Large intestine (tissue), 3 donors: ENCODE results near the gene EXOSC6. TPM values are rescaled to one million over a fixed set of nuclear protein-coding genes. Genes with fewer than 3 reads are reported as not detected.
"Not testable (repeated sequence)": the region's sequence is repeated elsewhere in the genome, so short reads cannot be mapped to it uniquely, and the experiment has no call there.

Experiments
- DNase-seq, 2 donors: peaks; one replicate each; pipeline versions ENCODE4 v3.0.0 to v3.0.0-alpha.2; 2013
- H3K27ac ChIP-seq: one replicate; pipeline ENCODE4 v1.5.1; 2013; ENCODE audit warnings: low read length
- H3K27me3 ChIP-seq: 2 replicates; pipeline ENCODE4 v1.6.1; 2013; ENCODE audit warnings: low read length; ENCODE audit not compliant: control insufficient read depth, insufficient read depth
- H3K36me3 ChIP-seq: 2 replicates; pipeline ENCODE4 v1.6.1; 2013; ENCODE audit warnings: low read length; ENCODE audit not compliant: control insufficient read depth, insufficient read depth
- H3K4me1 ChIP-seq: one replicate; pipeline ENCODE4 v1.6.1; 2013; ENCODE audit warnings: low read length; ENCODE audit not compliant: control insufficient read depth, insufficient read depth
- H3K4me3 ChIP-seq: one replicate; pipeline ENCODE4 v1.5.1; 2013; ENCODE audit warnings: low read length
- H3K9me3 ChIP-seq: one replicate; pipeline ENCODE4 v1.6.1; 2013; ENCODE audit warnings: mild to moderate bottlenecking, low read depth, low read length, moderate library complexity; ENCODE audit not compliant: control insufficient read depth
- WGBS: methylation state at CpG from one replicate; pipeline ENCODE4 v1.1.5; 2013; ENCODE audit warnings: low lambda C conversion rate; ENCODE audit not compliant: insufficient coverage; 5-methylcytosine and 5-hydroxymethylcytosine counted together
- polyA plus RNA-seq: library from polyadenylated mRNA; unstranded; fragments of 120-200 nt; gene quantifications from one replicate; pipeline ENCODE4 v1.2.1, GENCODE V29; 2013

The EXOSC6 gene
- polyA plus RNA-seq, 1 donor = 15.1 TPM

DNA sequence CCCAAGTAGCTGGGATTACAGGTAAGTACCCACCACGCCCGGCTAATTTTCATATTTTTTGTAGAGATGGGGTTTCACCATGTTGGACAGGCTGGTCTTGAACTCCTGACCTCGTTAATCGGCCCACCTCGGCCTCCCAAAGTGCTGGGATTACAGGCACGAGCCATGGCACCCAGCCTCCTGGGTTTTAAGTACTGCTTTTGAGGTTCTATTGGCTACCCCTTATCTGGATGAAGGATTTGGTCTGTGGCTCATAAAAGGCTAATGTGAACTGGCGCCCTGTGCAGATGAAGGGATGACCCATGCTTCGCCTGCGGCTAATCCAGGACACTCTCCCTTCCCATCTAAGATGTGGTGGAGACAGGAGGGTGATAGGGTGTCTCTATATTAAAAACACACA lies 52.6 kb downstream of the EXOSC6 start:
- not testable (repeated sequence) for H3K36me3 ChIP-seq, H3K27me3 ChIP-seq, H3K27ac ChIP-seq, H3K9me3 ChIP-seq, H3K4me1 ChIP-seq, DNase-seq, H3K4me3 ChIP-seq
- no CpG with 5 or more reads among the region's 9 CpGs for WGBS

DNA sequence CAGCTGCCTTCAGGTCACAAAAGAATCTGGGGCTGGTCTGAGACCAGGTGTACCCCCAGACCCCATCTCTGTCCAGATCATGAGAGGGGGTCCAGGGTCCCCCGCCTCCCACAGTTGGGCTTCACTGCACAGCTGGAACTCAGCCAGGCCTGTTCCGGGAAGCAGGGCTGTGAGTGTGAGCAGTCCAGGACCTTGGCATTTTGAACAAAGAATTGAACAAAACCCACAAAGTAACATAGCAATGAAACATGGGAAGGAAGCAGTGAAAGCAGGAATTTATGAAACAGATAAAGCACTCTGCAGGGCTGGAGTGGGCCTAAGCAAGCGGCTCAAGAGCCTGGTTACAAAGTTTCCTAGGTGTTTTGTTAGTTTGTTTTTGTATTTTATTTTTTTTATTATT lies 53.1 kb downstream of the EXOSC6 start:
- H3K36me3 ChIP-seq, DNase-seq, H3K9me3 ChIP-seq, H3K27me3 ChIP-seq, H3K27ac ChIP-seq, H3K4me3 ChIP-seq, H3K4me1 ChIP-seq: not testable (repeated sequence)
- WGBS = 83% methylated on average over 1 of the region's 3 CpGs

DNA sequence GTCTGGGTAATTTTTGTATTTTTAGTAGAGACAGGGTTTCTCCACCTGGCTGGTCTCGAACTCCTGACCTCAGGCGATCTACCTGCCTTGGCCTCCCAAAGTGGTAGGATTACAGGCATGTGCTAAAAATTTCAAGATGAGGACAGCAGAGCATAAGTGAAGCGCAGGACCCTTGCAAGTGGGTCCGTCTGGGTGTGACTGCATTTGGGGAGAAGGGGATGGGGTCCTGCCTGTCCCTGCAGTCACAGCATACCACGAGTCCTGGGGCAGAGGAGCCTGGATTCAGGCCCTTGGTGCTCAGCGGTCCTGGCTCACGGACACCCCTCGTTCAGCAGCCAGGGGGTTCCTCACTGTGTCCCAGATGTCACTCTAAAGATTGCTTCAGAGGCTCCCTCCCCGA lies 53.5 kb downstream of the EXOSC6 start:
- WGBS = no CpG with 5 or more reads among the region's 9 CpGs
- not testable (repeated sequence) for H3K4me1 ChIP-seq, DNase-seq, H3K4me3 ChIP-seq, H3K36me3 ChIP-seq, H3K27ac ChIP-seq, H3K27me3 ChIP-seq, H3K9me3 ChIP-seq

DNA sequence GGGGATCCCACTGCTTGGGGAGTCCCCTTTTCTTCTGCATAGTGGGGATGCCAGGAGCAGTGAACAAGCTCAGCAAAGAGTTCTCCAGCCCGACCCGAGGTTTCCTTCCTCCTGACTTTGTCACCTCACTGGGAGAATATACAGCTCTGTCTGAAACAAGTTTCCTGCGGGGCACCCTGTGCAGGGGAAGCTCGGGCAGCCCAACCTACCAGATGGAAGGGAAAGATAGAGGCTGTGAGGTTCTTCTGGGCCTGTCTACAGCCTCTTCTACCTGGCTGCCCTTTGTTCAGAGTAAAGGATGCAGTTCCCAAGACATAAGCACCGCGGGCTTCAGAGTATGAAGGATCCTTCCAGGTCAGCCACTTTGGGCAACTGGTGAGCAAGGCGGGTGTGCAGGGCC lies 54.1 kb downstream of the EXOSC6 start:
- H3K27ac ChIP-seq, H3K27me3 ChIP-seq, DNase-seq, H3K4me3 ChIP-seq, H3K4me1 ChIP-seq, H3K9me3 ChIP-seq, H3K36me3 ChIP-seq: not testable (repeated sequence)
- no CpG with 5 or more reads among the region's 7 CpGs for WGBS

Other genes with a start within 250 kb of the EXOSC6 start
- gene PDPR, start 137.6 kb downstream of the EXOSC6 start, polyA plus RNA-seq = 25.5 TPM
- 0.69 TPM for gene CLEC18C, start 78.2 kb downstream of the EXOSC6 start, polyA plus RNA-seq
- gene AARS1, start 37.6 kb upstream of the EXOSC6 start, polyA plus RNA-seq = 53.0 TPM
- 28.5 TPM for gene DDX19B, start 47.2 kb upstream of the EXOSC6 start, polyA plus RNA-seq
- 31.6 TPM for gene DDX19A, start 95.0 kb upstream of the EXOSC6 start, polyA plus RNA-seq
- 19.7 TPM for gene ST3GAL2, start 187.2 kb upstream of the EXOSC6 start, polyA plus RNA-seq
- 38.0 TPM for gene FCSK, start 202.7 kb upstream of the EXOSC6 start, polyA plus RNA-seq